GM18870 (cell line): ENCODE measurements around the gene SMIM3.
"Not testable (repeated sequence)": the region's sequence is repeated elsewhere in the genome, so short reads cannot be mapped to it uniquely, and the experiment has no call there.

ENCODE experiments used
- ATAC-seq: cut with Tn5 transposase; IDR thresholded peaks from one replicate; pipeline ENCODE4 v1.9.1; 2021; ENCODE audit warnings: moderate library complexity; ENCODE audit not compliant: unreplicated experiment

Gene SMIM3

DNA sequence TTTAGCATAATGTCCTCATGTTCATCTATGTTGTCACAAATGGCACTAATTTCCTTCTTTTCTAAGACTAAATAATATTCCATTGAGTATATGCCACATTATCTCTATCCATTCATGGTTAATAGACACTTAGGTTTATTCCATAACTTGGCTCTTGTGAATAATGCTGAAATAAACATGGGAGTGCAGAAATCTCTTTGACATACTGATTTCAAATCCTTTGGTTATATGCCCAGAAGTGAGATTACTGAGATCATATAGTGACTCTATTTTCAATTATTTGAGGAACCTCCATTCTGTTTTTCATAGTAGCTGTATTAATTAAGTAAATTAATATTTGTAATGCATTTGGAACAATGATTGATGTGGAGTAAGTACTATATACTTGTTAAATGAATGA lies 13.0 kb downstream of the SMIM3 start:
- ATAC-seq, result no peak

DNA sequence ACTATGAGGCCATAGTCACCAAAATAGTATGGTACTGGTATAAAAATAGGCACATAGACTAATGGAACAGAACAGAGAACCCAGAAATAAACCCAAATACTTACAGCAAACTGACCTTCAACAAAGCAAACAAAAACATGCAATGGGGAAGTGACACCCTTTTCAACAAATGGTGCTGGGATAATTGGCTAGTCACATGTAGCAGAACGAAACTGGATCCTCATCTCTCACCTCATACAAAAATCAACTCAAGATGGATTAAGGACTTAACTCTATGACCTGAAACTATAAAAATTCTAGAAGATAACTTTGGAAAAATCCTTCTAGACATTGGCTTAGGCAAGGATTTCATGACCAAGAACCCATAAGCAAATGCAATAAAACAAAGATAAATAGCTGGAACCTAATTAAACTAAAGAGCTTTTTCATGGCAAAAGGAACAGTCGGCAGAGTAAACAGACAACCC lies 14.9 kb downstream of the SMIM3 start:
- not testable (repeated sequence) for ATAC-seq

DNA sequence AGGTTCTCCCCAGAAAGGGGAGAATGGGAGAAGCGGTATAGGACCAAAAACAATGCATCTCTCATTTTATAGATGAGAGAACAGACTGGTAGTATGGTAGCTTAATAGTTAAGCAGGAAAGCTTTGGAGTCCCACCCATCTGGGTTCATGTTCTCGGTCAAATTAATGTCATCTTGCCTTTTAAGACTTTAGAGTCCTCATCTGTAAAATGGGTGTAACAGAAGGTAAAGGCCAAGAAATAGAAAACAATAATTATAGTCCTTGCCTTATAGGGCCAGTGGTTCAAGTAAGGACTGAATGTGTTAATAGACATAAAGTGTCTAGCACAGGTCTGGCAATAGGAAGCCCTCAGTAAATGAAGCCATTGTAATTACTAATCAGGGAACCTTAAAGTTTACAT lies 16.4 kb downstream of the SMIM3 start:
- ATAC-seq, result no peak

DNA sequence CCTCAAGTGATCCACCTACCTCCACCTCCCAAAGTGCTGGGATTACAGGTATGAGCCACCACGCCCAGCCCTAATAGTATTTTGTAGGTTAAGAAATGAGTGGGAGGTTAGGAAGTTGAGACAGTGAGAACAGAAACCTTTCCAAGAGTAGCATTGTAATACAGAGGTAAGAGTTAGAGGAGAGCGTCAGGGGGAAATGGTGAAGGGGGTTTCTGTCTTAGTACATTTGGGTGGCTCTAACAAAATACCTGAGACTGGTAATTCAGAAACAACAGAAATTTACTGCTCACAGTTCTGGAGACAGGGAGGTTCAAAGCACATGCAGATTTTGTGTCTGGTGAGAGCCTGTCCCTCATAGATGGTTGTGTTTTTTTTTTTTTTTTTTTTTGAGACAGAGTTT lies 18.8 kb downstream of the SMIM3 start:
- ATAC-seq, result no peak

DNA sequence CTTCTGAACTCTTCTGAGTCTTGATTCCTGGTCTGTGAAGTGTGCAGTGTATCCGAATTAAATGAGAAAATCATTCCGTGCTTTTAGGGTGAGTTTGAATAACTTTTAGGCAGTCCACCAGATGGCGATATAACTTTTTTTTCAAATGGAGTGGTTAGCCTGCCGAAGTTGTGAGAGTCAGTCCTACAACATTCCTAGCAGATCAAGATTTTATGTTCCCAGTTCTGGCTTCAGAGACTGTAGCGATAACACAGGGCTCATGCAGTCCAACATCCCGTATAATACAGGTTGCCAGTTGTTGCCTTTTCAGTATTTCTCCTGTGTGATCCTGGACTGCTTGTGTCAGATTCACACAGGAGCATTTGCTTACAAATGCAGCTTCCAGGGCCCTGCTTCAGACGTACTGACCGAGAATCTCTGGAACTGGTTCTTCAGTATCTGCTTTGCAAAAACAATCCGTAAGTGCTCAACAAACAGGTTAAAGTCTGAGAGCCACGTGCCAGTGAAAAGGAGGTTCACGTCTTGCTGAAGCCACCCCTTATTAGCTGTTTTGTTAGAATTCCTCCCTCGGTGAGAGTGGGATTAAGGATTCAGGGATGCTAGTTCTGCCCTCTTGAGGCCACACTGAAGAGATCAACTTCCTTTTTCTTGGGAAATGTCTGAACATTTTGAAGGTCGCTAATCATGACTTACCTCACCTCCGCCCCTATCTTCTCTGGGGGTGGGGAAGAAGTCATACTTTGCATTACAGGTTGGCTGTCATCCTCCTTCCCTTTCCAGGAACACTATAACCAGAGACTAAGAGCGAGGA lies 22.8 kb downstream of the SMIM3 start:
- no peak for ATAC-seq

DNA sequence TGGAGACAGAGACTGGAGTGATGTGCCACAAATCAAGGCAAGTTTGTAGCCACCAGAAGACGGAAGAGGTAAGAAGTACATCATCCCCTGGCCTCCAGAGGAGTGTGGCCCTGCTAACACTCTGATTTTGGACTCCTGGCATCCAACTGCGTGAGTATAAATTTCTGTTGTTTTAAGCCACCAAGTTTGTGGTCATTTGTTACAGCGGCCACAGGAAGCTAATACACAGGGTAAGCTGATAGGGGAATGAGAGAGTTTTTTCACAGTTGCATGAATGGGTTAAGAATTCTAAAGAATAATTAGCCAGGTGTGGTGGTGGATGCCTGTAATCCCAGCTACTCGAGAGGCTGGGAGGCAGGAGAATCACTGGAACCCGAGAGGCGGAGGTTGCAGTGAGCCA lies 25.8 kb downstream of the SMIM3 start:
- no peak for ATAC-seq

DNA sequence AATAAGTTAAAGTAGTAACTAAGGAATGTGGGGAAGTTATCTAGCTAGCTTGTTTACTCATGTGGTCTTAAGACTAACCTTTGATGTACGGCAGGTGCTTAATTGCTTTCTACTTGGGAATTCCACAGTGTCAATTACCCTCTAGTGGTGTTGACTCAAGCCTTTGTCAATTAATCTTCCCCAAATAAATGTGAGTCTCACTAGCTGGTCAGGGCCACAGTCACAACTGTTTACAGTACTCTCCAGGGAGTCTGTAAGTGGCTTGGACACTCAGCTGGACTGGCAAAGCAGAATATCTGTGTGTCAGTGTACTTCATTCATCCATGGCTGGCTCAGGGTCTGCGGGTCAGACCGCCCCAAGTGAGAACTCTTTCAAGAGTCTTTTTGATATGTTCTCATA lies 30.8 kb downstream of the SMIM3 start:
- ATAC-seq, result no peak

DNA sequence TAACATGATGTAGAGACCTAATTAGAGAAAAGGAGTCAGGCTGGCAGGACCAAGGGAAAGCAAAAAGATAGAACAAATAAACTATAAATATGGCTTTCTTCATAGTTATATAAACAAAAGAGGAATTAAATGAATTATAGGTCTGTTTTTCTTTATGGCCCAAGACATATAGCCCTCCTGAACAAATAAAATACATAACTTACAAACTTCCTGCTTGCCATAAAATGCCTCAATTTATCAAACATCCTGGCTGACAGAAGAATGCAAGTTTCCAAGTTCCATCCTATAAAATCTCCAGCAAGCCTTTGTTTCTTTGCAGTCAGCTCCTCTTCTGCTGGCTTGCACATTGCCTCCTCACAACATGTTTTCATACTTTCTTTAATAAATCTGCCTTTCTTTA lies 36.5 kb downstream of the SMIM3 start:
- no peak for ATAC-seq

DNA sequence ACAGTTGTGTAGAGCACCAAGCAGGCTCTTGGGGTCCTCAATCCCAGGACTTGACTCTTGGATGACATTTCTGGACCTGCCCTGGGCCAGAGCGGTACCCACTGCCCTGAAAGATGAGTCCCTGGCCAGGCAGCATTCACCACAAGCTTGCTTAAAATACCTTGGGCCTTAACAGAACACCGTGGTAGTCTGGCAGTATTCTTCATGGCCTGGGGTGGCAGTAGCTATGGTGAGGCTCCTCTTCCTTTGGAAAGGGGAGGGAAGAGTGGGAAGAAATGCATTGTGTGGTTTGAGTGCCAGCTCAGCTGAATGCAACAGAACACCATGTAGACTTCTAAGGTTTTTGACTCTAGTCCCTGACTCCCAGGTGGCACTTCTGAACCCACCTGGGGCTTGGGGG lies 38.4 kb downstream of the SMIM3 start:
- no peak for ATAC-seq

DNA sequence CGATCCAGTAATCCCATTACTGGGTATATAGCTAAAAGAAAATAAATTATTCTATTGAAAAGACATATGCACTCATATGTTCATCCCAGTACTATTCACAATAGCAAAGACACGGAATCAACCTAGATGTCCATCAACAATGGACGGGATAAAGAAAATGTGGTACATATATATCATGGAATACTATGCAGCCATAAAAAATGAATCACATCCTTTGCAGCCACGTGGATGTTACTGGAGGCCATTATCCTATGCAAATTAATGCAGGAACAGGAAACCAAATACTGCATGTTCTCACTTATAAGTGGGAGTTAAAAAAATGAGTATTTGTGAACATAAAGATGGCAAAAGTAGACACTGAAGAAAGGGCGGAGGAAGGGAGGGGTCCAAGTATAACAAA lies 51.2 kb downstream of the SMIM3 start:
- ATAC-seq, result no peak

DNA sequence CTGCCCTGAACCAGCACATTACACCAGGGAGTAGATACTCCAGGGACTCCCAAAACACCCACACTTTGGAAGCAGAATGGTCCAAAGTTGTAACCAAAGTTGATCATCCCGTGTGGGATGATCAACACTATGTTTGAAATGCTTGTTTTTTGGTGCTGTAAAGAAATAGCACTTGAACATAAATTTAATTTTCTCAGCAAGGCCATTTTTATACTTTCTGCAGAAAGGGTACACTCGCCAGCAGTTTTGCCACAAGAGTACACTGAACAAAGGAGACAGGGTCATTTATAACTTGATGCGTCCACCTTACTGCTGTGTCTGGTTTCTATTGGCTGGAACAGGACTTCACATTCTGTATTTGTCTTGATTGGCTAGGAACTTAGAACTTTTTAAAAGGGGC lies 53.3 kb downstream of the SMIM3 start:
- not testable (repeated sequence) for ATAC-seq

DNA sequence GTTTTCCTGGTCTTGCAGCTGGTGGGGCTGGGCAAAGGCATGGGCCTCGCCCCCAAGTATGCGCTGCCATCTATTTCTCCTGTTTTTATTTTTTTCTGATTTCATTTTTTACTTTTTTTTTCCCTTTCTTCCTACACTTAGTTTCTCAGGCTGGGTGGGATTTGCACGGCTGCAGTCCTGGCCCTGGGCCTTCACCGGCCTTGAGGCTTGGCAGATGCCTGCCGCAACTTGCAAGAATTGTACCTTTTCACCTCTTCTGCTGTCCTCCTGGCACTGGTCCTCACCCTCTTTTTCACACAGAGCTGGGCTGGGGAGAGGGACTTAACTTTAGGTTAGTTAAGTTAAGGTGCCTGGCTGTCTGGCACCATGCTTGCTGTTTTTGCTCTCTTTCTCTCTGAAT lies 57.5 kb downstream of the SMIM3 start:
- ATAC-seq, result no peak

DNA sequence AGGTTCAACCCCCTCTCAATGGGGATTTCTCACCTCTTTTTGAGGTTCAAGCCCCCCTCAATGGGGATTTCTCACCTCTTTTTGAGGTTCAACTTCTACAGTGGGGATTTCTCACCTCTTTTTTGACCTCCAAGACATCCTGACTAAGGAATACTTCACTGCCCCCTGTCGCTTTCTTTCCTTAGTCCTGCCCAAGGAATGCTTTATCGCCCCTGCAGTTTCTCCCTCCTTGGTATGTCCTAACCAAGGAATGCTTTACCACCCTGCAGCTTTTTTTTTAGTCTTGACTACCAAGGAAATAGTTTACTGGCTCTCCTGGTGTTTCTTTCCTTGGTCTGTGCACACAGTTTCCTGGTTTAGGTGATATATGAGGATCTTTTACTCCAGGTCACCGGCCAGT lies 58.1 kb downstream of the SMIM3 start:
- no peak for ATAC-seq

DNA sequence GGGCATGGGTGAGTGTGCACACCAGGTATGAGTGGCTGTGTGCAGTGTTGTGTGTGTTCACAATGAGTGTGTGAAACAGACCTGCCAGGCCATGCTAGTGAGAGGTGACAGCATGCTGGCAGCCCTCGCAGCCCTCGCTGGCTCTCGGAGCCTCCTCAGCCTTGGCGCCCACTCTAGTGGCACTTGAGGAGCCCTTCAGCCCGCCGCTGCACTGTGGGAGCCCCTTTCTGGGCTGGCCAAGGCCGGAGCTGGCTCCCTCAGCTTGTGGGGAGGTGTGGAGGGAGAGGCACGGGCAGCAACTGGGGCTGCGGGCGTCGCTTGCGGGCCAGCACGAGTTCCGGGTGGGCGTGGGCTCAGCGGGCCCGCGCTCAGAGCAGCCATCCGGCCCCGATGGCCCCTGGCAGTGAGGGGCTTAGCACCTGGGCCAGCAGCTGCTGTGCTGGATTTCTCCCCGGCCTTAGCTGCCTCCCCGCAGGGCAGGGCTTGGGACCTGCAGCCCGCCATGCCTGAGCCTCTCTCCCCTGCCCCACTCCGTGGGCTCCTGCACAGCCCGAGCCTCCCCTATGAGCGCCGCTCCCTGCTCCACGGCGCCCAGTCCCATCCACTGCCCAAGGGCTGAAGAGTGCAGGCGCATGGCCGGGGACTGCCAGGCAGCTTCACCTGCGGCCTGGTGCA lies 66.8 kb downstream of the SMIM3 start:
- not testable (repeated sequence) for ATAC-seq

DNA sequence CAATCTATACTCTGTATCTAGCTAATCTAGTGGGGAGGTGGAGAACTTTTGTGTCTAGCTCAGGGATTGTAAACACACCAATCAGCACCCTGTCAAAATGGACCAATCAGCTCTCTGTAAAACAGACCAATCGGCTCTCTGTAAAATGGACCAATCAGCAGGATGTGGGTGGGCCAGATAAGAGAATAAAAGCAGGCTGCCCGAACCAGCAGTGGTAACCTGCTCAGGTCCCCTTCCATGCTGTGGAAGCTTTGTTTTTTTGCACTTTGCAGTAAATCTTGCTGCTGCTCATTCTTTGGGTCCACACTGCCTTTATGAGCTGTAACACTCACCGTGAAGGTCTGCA lies 67.7 kb downstream of the SMIM3 start, which contains the start of gene IRGM:
Gene IRGM, plus strand, starts transcription at position 214 of the 346 bp plus-strand sequence. CDS start 1,603 bp downstream, outside the sequence.
- not testable (repeated sequence) for ATAC-seq
